Measurements from ENCODE around the gene PLD4. TPM values are rescaled to one million over a fixed set of nuclear protein-coding genes. Genes with fewer than 3 reads are reported as not detected.

PLD4 gene
- total RNA-seq, 2 donors from 2014 or later, result 1.2 TPM; not detected in 1

DNA sequence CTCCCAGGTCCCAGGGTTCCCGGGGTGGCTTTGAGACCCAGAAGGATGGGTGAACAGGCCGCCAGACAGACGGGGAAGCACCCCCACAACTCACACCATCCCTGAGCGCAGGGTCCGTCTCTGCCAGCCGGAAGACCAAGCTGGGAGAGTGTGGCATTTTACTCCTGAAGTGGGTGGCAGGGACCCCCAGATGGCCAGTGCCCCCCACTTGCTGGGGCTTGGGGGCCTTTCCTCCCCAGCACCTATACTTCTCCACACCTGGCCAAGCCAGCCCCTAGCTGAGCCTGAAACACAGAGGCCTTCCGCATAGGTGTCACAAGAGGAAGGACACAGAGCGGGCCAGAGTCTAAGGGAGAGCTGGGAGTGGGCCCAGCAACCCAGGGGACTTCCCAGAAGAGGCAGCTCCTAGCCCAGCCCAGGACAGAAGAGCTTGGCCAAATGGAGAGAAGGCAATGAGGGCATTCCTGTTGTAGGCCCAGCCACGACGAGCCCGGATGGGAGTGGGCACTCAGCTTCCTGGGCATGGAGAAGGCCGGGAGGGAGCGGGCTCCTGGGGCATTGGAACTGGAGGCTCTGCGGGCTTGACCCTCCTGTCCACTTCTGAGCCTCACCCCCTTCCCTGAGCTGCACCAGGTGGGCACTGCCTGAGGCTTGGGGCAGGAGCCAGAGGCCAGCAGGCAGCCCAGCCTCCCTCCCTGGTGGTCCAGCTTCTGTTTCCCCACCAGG is 50.1 kb downstream of the PLD4 start:
- Histone ChIP-seq H3K27me3 (peaks cover 22% of the 10 kb centered on the region), H3K27ac (peak overlapping the region; percentile 82), H3K4me1 (peaks cover 40% of the 10 kb centered on the region), H3K36me3 (no peaks in the 10 kb centered on the region), H3K9me3 (no peaks in the 10 kb centered on the region), H3K4me3 (no peak overlapping the region), H3K9ac (ENCODE audit: low read depth in 2 of 2, low read length in 2 of 2) (no peak overlapping the region)
- intact Hi-C loops (cut with DNase I), result no loop called here
- TF ChIP-seq, protein P1, sequence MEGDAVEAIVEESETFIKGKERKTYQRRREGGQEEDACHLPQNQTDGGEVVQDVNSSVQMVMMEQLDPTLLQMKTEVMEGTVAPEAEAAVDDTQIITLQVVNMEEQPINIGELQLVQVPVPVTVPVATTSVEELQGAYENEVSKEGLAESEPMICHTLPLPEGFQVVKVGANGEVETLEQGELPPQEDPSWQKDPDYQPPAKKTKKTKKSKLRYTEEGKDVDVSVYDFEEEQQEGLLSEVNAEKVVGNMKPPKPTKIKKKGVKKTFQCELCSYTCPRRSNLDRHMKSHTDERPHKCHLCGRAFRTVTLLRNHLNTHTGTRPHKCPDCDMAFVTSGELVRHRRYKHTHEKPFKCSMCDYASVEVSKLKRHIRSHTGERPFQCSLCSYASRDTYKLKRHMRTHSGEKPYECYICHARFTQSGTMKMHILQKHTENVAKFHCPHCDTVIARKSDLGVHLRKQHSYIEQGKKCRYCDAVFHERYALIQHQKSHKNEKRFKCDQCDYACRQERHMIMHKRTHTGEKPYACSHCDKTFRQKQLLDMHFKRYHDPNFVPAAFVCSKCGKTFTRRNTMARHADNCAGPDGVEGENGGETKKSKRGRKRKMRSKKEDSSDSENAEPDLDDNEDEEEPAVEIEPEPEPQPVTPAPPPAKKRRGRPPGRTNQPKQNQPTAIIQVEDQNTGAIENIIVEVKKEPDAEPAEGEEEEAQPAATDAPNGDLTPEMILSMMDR (IDR thresholded peaks at IDR 0.05), result no peak
- no peak for DNase-seq

DNA sequence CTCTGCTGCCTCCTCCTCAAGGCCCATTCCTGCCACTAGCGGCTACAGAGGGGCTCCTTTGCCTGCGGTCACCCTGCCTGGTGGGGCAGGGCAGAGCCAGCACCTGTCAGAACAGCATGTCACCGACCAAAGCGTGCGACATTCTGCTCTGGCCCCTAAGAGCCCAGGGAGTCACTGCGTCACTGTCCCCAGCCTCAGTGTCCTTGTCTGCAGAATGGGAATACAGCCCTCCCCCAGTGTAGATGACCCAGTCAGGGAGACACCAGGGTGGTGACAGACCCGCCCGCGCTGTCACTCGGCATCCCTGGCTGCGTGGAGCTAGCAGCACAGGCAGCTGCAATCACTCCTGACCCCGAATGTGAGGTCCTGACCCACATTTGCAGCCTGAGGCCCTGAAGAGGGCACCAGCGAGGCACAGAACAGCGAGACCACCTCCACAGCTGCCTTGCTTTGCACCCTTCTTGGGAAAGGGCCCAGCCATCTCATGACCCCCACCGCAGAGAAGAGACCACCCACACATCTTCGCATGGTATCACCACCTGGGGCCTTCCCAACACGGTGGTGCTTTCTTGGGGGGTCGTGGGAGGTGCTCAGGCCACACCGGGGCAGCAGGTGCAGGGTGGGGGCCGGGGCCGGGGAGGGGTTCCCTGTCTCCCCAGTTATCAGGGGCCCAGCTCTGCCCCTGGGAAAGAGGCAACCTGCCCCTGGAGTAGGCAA is 51.0 kb downstream of the PLD4 start:
- no peaks in the 10 kb centered on the region for H3K36me3 ChIP-seq
- intact Hi-C loops (cut with DNase I), result loop anchor here (2.0 kb wide), 1 partner anchor 69 kb away; no protein-coding TSS in a partner anchor
- H3K27me3 ChIP-seq, result peaks cover 22% of the 10 kb centered on the region
- H3K4me1 ChIP-seq, result peaks cover 40% of the 10 kb centered on the region
- H3K9me3 ChIP-seq, result no peaks in the 10 kb centered on the region
- no peak for DNase-seq
- no peak overlapping the region for H3K9ac ChIP-seq (ENCODE audit: low read depth in 2 of 2, low read length in 2 of 2)
- H3K4me3 ChIP-seq, result no peak overlapping the region
- TF ChIP-seq, protein P1 (IDR thresholded peaks at IDR 0.05), result no peak
- H3K27ac ChIP-seq, result no peak overlapping the region

DNA sequence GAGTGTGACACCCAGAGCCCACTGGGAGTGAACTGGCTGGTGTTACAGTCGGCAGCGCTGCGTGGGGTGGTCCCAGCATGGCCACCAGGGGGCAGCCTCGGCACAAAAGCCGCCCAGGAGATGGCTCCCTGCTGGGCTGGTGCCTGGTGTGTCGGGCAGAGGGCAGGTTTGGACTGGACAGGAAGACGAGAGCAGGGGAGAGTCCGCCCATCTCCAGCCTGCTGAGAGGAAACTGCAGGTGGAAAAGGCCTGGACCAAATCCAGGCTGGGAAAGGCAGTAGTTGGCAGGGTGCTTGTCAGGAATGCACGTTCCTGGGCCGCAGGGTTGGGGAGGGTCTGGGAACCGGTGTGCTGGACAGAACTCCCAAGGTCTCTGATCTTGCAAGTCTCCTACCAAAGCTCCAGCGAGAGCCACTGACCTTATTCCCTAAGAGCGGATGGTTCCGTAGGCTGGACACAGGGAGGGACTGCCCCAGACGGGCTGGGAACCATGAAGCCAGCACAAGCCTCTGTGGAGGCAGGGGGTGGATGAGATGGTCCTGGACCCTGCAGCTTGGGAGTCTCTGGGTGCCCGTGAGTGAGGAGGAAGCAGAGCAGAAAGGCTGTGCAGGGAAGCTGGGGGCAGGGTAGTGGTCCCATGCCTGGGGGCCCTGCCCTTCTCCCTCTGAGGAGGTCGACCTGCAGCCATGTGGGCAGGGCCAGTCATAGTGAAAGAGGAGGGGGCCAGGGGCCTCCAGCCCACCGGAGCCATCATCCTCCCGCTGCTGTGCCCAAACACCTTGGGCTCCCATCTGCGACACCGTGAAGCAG is 51.7 kb downstream of the PLD4 start:
- no peaks in the 10 kb centered on the region for H3K36me3 ChIP-seq
- no peak overlapping the region for H3K4me3 ChIP-seq
- H3K9me3 ChIP-seq, result no peaks in the 10 kb centered on the region
- H3K4me1 ChIP-seq, result peaks cover 40% of the 10 kb centered on the region
- DNase-seq, result peak; percentile 91
- intact Hi-C loops (cut with DNase I), result loop anchor here (2.0 kb wide), 1 partner anchor 68 kb away; no protein-coding TSS in a partner anchor
- TF ChIP-seq, protein P1 (IDR thresholded peaks at IDR 0.05), result peak; percentile 87
- no peak overlapping the region for H3K27ac ChIP-seq
- peaks cover 22% of the 10 kb centered on the region for H3K27me3 ChIP-seq
- H3K9ac ChIP-seq (ENCODE audit: low read depth in 2 of 2, low read length in 2 of 2), result no peak overlapping the region

DNA sequence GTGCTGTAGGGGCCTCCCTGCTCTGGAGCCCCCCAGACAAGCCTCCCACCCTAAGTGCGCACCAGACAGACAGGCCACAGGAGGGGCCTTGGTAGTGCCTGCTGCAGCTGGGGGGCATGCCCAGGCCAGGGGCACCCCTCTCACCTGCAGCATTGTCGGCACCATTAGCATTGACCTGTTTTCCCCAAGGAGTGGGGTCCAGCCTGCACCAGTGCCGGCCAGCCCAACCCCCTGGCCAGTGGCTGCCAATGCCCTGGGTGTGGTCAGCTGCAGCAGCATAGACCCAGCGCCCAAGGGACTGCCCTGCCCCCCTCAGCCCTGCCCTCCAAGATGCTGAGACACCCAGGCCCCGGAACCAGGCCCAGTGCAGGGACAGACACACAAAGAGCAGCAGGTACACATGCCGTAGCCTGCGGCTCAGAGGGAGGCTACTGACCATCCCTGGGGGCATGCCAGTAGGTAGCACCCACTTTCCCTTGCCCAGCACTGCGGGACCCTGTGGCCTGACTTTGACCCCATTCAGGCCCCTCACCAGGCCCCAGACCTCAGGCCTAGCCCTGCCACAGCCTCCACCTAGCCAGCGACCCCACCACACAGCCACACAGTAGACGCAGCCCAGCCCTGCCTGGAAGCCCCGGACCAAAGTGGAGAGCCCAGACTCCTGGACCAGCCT is 52.5 kb downstream of the PLD4 start:
- DNase-seq, result no peak
- TF ChIP-seq, protein P1 (IDR thresholded peaks at IDR 0.05), result no peak
- H3K9me3 ChIP-seq, result no peaks in the 10 kb centered on the region
- H3K27ac ChIP-seq, result no peak overlapping the region
- H3K27me3 ChIP-seq, result peaks cover 22% of the 10 kb centered on the region
- H3K4me1 ChIP-seq, result peaks cover 35% of the 10 kb centered on the region
- no peak overlapping the region for H3K9ac ChIP-seq (ENCODE audit: low read depth in 2 of 2, low read length in 2 of 2)
- H3K4me3 ChIP-seq, result peak overlapping the region; percentile 39
- intact Hi-C loops (cut with DNase I), result loop anchor here (2.0 kb wide), 1 partner anchor 68 kb away; no protein-coding TSS in a partner anchor
- no peaks in the 10 kb centered on the region for H3K36me3 ChIP-seq

All from colonic mucosa (tissue), 4 donors.